ENCODE measurements around the gene MGAT1. TPM values are rescaled to one million over a fixed set of nuclear protein-coding genes. Genes with fewer than 3 reads are reported as not detected.
"Not testable (repeated sequence)": the region's sequence is repeated elsewhere in the genome, so short reads cannot be mapped to it uniquely, and the experiment has no call there.

MGAT1 gene
- total RNA-seq, 1 donor from 2014 or later = 64.6 TPM

- ATAC-seq = no peak
Observed at GRCh38 chr5:180804129-180804618, 1.6 kb upstream of the MGAT1 start.

GRCh38 chr5:180803181-180804128, 849 bp upstream of the MGAT1 start:
- ATAC-seq = peak; percentile 65

- ATAC-seq = no peak
Observed at GRCh38 chr5:180801596-180802324, 846 bp downstream of the MGAT1 start.

- ATAC-seq = peak; percentile 1
Observed at GRCh38 chr5:180799902-180800801, 2.5 kb downstream of the MGAT1 start.

GRCh38 chr5:180799194-180799593, 3.4 kb downstream of the MGAT1 start:
- ATAC-seq = no peak

GRCh38 chr5:180798193-180798592, 4.4 kb downstream of the MGAT1 start:
- ATAC-seq = no peak

- ATAC-seq = peak; percentile 37
Observed at GRCh38 chr5:180797256-180798192, 5.1 kb downstream of the MGAT1 start.

- ATAC-seq = no peak
Observed at GRCh38 chr5:180795771-180796313, 6.8 kb downstream of the MGAT1 start.

GRCh38 chr5:180792965-180793287, 9.7 kb downstream of the MGAT1 start:
- ATAC-seq = no peak

GRCh38 chr5:180792287-180792964, 10.2 kb downstream of the MGAT1 start:
- peak; percentile 1 for ATAC-seq

- ATAC-seq = peak; percentile 62
Observed at GRCh38 chr5:180791611-180792213, 10.9 kb downstream of the MGAT1 start.

- ATAC-seq = no peak
Observed at GRCh38 chr5:180790524-180790923, 12.1 kb downstream of the MGAT1 start.

GRCh38 chr5:180790020-180790419, 12.6 kb downstream of the MGAT1 start:
- no peak for ATAC-seq

- ATAC-seq = not testable (repeated sequence)
Observed at GRCh38 chr5:180788651-180789410, 13.8 kb downstream of the MGAT1 start.

- no peak for ATAC-seq
Observed at GRCh38 chr5:180787711-180788431, 14.7 kb downstream of the MGAT1 start.

GRCh38 chr5:180786531-180787398, 15.8 kb downstream of the MGAT1 start:
- no peak for ATAC-seq

- ATAC-seq = peak; percentile 54
Observed at GRCh38 chr5:180785794-180786221, 16.8 kb downstream of the MGAT1 start.

Measured in esophagus mucosa (tissue), 1 donor.